Left kidney (tissue), 2 donors: ENCODE results near the gene MYH11. TPM values are rescaled to one million over a fixed set of nuclear protein-coding genes. Genes with fewer than 3 reads are reported as not detected.
"Not testable (repeated sequence)": the region's sequence is repeated elsewhere in the genome, so short reads cannot be mapped to it uniquely, and the experiment has no call there.

Experiments
- DNase-seq: peaks from one replicate; pipeline ENCODE4 v3.0.0-alpha.2; 2013
- polyA plus RNA-seq: library from polyadenylated mRNA; unstranded; fragments of 120-200 nt; gene quantifications from one replicate; pipeline ENCODE4 v1.2.1, GENCODE V29; 2013; ENCODE audit not compliant: insufficient read length

MYH11 gene
- polyA plus RNA-seq, 1 donor = 11.1 TPM

GRCh38 chr16:15751940-15752339 is 104.9 kb downstream of the MYH11 start:
- DNase-seq = no peak

DNA sequence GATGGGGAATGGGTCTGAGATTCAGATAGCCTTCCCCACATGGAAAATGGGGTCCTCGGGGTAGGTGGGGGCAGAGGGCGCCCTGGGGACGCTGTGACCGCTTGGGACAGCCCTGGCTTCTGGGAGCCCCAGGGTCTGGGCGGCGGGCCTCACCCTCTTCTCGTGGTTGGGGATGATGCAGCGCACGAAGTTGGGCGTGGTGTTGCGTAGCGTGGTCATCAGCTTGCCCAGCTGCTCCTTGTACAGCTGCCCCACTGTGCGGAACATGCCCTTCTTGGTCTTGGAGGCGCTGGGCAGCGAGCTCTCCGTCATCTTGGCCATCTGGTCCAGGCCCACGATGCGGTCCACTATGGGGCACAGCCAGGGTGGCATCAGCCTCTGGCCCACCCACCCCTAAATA is 106.8 kb downstream of the MYH11 start:
- no peak for DNase-seq

GRCh38 chr16:15749371-15749770 is 107.5 kb downstream of the MYH11 start:
- no peak for DNase-seq

DNA sequence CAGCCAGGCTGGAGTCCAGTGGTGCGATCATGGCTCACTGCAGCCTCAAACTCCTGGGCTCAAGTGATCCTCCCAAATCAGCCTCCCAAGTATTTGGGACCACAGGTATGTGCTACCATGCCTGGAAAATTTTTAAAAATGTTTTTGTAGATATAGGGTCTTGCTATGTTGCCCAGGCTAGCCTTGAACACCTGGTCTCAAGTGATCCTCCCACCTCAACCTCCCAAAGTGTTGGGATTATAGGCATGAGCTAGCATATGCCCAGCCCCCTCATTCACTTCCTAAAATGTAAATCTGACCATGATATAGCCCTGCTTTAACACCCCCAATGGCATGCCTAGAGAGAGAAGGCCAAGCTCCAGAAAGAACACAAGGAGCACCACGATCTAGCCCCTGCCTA is 108.2 kb downstream of the MYH11 start:
- no peak for DNase-seq

DNA sequence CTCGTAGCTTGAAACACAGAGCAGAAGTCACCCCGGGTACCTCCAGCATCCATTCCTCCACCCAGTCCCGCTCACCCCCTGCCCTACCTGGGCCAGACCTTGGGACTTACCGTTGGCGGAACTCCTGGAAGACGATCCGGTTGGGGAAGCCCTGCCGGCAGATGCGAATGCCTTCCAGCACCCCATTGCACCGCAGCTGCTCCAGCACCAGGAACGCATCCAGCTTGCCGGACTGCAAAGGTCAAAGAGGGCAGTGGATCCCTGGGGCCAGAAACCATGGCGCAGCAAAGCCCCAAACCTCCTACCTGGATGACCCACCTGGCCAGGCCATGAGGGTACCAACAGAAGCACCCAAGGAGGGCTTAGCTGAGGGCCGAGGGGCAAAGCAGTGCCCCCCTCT is 108.9 kb downstream of the MYH11 start:
- DNase-seq = no peak

GRCh38 chr16:15746332-15746731 is 110.5 kb downstream of the MYH11 start:
- no peak for DNase-seq

- no peak for DNase-seq
Measured at GRCh38 chr16:15743657-15744056, 113.2 kb downstream of the MYH11 start.

DNA sequence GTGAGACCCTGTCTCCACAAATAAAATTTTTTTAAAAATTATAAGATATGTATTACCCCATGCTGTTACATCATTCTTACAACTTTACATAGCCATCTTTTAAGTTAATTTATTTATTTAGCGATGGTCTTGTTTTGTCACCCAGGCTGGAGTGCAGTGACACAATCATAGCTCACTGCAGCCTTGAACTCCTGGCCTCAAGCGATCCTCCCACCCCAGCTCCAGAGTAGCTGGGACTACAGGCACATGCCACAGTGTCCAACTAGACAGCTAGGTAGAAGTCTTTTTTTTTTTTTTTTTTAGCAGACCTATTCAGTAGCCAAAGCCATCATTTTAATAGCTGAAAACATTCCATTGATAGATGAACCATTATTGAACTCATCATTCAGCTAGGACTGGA is 114.1 kb downstream of the MYH11 start:
- no peak for DNase-seq

DNA sequence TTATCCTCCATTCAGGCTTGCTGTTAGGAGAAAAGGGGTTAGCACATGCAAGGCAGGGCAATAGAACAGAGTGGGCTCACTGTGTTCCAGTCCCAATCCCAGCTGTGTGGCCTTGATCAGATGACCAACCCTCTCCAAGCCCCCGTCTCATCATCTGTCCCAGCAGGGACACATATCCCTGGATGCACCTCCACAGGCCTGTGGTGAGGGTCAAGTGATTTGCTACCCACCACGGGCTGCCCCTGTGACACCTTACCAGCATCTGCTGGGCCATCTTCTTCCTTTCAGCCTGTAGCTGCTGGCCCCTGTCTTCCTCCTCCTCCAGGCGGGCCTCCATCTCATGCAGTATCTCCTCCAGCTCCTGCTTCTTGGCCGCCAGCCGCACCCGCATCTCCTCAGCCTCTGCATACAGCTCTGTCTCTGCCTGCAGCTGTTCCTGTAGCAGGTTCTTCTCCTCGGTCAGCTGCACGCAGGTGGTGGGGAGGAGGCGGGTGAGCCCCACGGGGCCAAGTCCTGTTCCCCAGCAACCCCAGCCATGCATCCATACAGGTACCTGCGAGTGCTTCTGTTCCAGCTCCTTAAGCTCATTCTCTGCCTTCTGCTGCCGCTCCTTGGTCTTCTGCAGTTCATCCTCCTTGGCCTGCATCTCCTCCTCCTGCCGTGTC is 115.5 kb downstream of the MYH11 start:
- no peak for DNase-seq

GRCh38 chr16:15739950-15740349 is 116.9 kb downstream of the MYH11 start:
- DNase-seq = no peak

DNA sequence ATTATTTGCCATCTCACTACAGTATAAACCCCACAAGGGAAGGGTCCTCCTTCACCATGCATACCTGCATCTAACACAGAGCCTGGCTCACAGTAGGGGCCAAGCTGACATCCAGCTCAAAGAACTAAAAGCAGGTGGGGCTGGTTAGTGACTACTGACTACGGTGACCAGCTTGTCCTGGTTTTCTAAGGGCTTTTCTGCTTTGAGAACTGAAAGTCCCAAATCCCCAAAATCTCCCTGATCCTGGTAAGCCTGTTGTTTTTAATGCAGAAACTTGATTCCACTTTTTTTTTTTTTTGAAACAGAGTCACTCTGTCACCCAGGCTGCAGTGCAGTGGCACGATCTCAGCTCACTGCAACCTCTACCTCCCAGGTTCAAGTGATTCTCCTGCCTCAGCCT is 117.4 kb downstream of the MYH11 start:
- DNase-seq = no peak

GRCh38 chr16:15737140-15737644 is 119.6 kb downstream of the MYH11 start:
- DNase-seq = no peak

- DNase-seq = no peak
Measured at GRCh38 chr16:15736529-15736928, 120.3 kb downstream of the MYH11 start.

DNA sequence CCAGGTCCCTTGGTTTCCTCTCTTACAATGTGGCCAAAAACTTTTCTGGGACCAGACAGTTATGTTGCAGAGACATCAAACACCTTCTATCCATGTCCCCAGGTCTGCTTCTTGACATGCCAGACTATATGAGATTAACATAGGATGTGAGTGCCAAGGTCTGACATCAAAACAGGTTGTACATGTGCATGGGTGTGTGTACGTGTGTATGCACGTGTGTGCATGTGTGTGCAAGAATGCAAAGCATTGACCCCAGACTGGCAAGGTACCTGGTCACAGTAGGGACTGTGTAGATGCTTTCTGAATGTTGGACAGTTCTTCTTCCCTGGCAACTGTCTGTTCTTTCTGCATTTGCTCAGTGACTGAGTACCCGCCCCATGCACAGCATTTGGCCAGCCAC is 121.2 kb downstream of the MYH11 start:
- no peak for DNase-seq

DNA sequence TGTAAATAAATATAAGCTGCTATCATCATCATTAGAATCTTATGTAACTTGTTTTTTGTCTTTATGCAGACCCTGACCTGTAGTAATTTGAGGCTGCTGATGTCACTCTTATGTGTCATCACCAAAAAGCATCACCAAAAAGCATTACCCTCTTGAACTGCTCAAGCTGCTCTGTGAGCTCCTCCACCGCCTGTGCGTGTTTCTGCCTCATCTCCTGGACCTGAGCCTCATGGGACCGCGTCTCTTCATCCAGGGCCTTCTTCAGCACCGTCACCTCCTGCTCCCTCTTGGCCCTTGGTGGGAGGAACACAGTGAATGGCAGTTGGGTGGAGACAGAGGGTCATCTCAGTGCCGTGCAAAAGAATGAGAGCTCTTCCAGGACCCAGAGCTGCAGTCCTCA is 124.4 kb downstream of the MYH11 start:
- DNase-seq = no peak

GRCh38 chr16:15729152-15729551 is 127.7 kb downstream of the MYH11 start:
- DNase-seq = no peak

DNA sequence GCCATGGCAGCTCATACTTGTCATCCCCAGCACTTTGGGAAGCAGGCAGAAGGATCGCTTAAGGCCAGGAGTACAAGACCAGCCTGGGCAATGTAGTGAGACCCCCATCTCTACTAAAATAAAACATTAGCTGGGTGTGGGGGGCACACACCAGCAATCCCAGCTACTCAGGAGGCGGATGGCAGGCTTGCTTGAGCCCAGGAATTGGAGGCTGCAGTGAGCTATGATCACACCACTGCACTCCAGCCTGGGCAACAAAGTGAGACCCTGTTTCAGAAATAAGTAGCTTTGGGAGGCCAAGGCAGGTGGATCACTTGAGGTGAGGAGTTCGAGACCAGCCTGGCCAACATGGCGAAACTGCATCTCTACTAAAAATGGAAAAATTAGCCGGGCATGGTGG is 129.1 kb downstream of the MYH11 start:
- not testable (repeated sequence) for DNase-seq

GRCh38 chr16:15726715-15727114 is 130.1 kb downstream of the MYH11 start:
- no peak for DNase-seq

GRCh38 chr16:15725641-15726240 is 131.1 kb downstream of the MYH11 start:
- no peak for DNase-seq

DNA sequence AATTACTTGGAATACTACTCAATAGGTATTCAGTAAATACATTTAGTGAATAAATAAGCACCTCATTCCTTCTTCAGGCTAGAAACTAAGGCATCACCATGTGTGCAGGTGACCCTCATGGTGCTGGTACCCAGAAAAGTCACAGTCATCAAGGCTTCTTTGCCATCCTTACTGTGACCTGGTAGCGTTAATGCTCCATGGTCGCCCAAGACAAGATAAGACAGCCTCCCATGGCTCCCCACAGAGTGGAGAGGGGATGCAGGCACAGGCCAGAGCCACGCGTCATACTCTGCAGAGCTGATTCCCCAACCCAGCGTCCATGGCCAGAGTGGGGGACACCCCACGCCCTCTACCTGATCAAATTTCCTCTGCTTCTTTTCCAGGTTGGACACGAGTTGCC is 133.0 kb downstream of the MYH11 start:
- no peak for DNase-seq

DNA sequence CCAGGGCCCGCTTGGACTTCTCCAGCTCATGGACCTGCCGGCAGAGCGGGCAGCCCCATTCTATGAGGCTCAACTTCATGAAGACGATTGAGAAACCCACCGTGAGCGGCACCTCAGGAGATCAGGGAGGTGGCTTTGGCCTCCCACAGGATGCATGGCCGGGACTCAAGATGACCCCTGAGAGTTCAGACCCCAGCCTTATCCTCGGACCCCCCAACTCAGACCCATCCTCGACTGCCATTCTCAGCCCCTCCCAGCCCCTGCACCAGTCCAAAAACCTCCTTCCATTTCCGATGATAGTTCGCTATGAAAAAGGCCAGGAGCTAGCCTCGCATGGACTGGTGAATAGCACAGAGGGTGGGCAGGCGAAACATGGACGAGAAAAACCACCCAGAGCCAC is 135.8 kb downstream of the MYH11 start:
- no peak for DNase-seq

DNA sequence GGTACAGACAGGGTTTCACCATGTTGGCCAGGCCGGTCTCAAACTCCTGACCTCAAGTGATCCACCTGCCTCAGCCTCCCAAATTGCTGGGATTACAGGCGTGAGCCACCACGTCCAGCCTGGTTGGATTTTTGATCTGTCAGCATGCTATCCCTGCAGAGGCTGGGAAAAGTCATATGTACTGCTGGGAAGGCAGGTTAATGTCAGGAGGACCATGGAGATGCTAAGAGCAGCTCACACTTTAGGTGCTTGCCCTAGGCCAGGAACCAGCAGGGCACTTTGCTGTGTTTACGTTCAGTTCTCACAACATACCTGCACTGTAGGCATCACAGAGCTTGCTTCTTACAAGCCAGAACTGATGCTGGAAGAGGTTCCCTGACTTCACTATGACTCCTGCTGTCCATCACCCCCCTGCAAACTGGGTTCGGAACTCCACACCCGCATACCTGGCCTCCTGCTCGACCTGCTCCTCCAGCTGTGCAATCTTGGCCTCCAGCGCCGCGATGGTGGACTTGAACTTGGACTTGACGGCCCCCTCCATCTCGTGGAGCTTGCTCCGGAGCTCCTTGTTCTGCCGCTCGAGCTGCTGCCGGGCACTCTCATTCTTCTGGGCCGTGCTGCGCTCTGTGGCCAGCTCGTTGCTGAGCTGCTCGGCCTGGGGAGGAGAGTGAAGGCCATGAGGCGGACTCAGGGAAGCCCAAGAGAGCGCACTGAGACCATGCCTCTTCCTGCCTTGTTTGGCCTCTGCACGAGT is 140.0 kb downstream of the MYH11 start:
- DNase-seq = no peak

DNA sequence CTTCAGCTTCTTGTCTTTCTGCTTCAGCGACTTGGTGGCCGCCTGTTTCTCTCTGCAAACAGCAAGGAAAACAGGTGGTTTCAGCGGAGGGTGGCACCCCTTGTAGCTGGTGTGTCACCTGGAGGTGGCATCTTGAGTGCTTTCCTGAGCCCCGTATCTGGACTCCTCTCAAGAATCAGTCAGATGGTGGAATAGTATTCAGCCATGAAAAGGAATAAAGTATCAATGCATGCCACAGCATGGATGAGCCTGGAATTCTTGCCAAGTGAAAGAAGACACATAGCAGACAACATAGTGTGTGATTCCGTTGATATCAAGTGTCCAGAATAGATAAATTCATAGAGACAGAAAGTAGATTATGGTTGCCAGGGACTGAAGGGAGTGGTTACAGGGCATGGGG is 141.6 kb downstream of the MYH11 start:
- DNase-seq = no peak
